HAP-1 (cell line): ENCODE results near the gene NBAS.

ENCODE experiments used
- DNase-seq, 2 experiments: peaks; one replicate each; pipeline ENCODE4 v3.0.0-alpha.2; 2016 to 2020; ENCODE audit warnings: low spot score in 2 of 2
- H3K27me3 ChIP-seq: fragments of 250-450 bp; sonication (Bioruptor Pico); 2 replicates; pipeline ENCODE4 v1.5.1; 2020; ENCODE audit warnings: low read depth, mild to moderate bottlenecking, moderate library complexity
- H3K36me3 ChIP-seq: fragments of 250-450 bp; sonication (Bioruptor Pico); replicated peaks from 2 replicates; pipeline ENCODE4 v1.5.1; 2020; ENCODE audit warnings: mild to moderate bottlenecking
- H3K4me1 ChIP-seq: fragments of 250-450 bp; sonication (Bioruptor Pico); 2 replicates; pipeline ENCODE4 v1.5.1; 2020; ENCODE audit warnings: mild to moderate bottlenecking
- H3K4me3 ChIP-seq: fragments of 250-450 bp; sonication (Bioruptor Pico); 2 replicates; pipeline ENCODE4 v1.5.1; 2020; ENCODE audit warnings: mild to moderate bottlenecking, moderate library complexity
- H3K9me3 ChIP-seq: fragments of 250-450 bp; sonication (Bioruptor Pico); 2 replicates; pipeline ENCODE4 v1.5.1; 2020; ENCODE audit warnings: mild to moderate bottlenecking, moderate library complexity
- in situ Hi-C: fragments of 300-500 bp; cut with MboI; formaldehyde crosslinking; loops from 3 replicates; pipeline ENCODE4 v1.14.3; 2020; ENCODE audit warnings: low sequenced_read_pairs, inconsistent platforms, mixed read lengths

NBAS gene

GRCh38 chr2:15281681-15282080, 279.5 kb downstream of the NBAS start:
- DNase-seq: no peak
- H3K4me1 ChIP-seq: no peaks in the 10 kb centered on the region
- no peaks in the 10 kb centered on the region; the same call in 1 of the 2 replicates for H3K36me3 ChIP-seq
- H3K9me3 ChIP-seq: no peaks in the 10 kb centered on the region
- H3K4me3 ChIP-seq: no peak overlapping the region
- no peaks in the 10 kb centered on the region for H3K27me3 ChIP-seq
- in situ Hi-C loops: no loop called here

- Histone ChIP-seq H3K4me1 (no peaks in the 10 kb centered on the region), H3K9me3 (no peaks in the 10 kb centered on the region), H3K27me3 (no peaks in the 10 kb centered on the region), H3K4me3 (no peak overlapping the region), H3K36me3 (no peaks in the 10 kb centered on the region)
- no peak for DNase-seq
- in situ Hi-C loops: no loop called here
These were observed 281.8 kb downstream of the NBAS start for GRCh38 chr2:15279201-15279876.

GRCh38 chr2:15278296-15278695, 282.8 kb downstream of the NBAS start:
- no peak for DNase-seq
- H3K9me3 ChIP-seq: no peaks in the 10 kb centered on the region
- no peaks in the 10 kb centered on the region for H3K4me1 ChIP-seq
- no peaks in the 10 kb centered on the region for H3K27me3 ChIP-seq
- H3K4me3 ChIP-seq: no peak overlapping the region
- no peaks in the 10 kb centered on the region for H3K36me3 ChIP-seq
- in situ Hi-C loops: no loop called here

GRCh38 chr2:15275346-15275745, 285.8 kb downstream of the NBAS start:
- Histone ChIP-seq H3K36me3 (no peaks in the 10 kb centered on the region), H3K4me1 (no peaks in the 10 kb centered on the region), H3K4me3 (no peak overlapping the region), H3K27me3 (no peaks in the 10 kb centered on the region), H3K9me3 (no peaks in the 10 kb centered on the region)
- no peak for DNase-seq
- in situ Hi-C loops: no loop called here

GRCh38 chr2:15273452-15273851, 287.7 kb downstream of the NBAS start:
- no peaks in the 10 kb centered on the region for H3K4me1 ChIP-seq
- no peaks in the 10 kb centered on the region for H3K36me3 ChIP-seq
- DNase-seq: no peak
- no peak overlapping the region for H3K4me3 ChIP-seq
- no peaks in the 10 kb centered on the region for H3K9me3 ChIP-seq
- no peaks in the 10 kb centered on the region for H3K27me3 ChIP-seq
- in situ Hi-C loops: no loop called here

GRCh38 chr2:15272942-15273341, 288.2 kb downstream of the NBAS start:
- in situ Hi-C loops: no loop called here
- H3K36me3 ChIP-seq: no peaks in the 10 kb centered on the region
- no peaks in the 10 kb centered on the region for H3K9me3 ChIP-seq
- H3K27me3 ChIP-seq: no peaks in the 10 kb centered on the region
- DNase-seq: no peak
- H3K4me1 ChIP-seq: no peaks in the 10 kb centered on the region
- H3K4me3 ChIP-seq: no peak overlapping the region

GRCh38 chr2:15271941-15272542, 289.1 kb downstream of the NBAS start:
- in situ Hi-C loops: no loop called here
- Histone ChIP-seq H3K4me3 (no peak overlapping the region), H3K4me1 (no peaks in the 10 kb centered on the region), H3K36me3 (no peaks in the 10 kb centered on the region), H3K9me3 (no peaks in the 10 kb centered on the region), H3K27me3 (no peaks in the 10 kb centered on the region)
- no peak for DNase-seq

- no peak for DNase-seq
- H3K9me3 ChIP-seq: no peaks in the 10 kb centered on the region
- in situ Hi-C loops: no loop called here
- H3K4me1 ChIP-seq: no peaks in the 10 kb centered on the region
- no peaks in the 10 kb centered on the region for H3K36me3 ChIP-seq
- no peak overlapping the region for H3K4me3 ChIP-seq
- no peaks in the 10 kb centered on the region for H3K27me3 ChIP-seq
These were observed 289.9 kb downstream of the NBAS start for GRCh38 chr2:15271276-15271675.

GRCh38 chr2:15269043-15269442, 292.1 kb downstream of the NBAS start:
- Histone ChIP-seq H3K4me1 (no peaks in the 10 kb centered on the region), H3K9me3 (no peaks in the 10 kb centered on the region), H3K4me3 (no peak overlapping the region), H3K27me3 (no peaks in the 10 kb centered on the region), H3K36me3 (no peaks in the 10 kb centered on the region)
- in situ Hi-C loops: no loop called here
- no peak for DNase-seq

- in situ Hi-C loops: no loop called here
- Histone ChIP-seq H3K27me3 (no peaks in the 10 kb centered on the region), H3K4me3 (no peak overlapping the region), H3K4me1 (no peaks in the 10 kb centered on the region), H3K9me3 (no peaks in the 10 kb centered on the region), H3K36me3 (no peaks in the 10 kb centered on the region)
- no peak for DNase-seq
These were observed 295.2 kb downstream of the NBAS start for GRCh38 chr2:15265889-15266288.

GRCh38 chr2:15263976-15264685, 297.0 kb downstream of the NBAS start:
- Histone ChIP-seq H3K9me3 (no peaks in the 10 kb centered on the region), H3K36me3 (no peaks in the 10 kb centered on the region), H3K27me3 (no peaks in the 10 kb centered on the region), H3K4me1 (0 out of 2 replicates have a peak, but pooled peaks cover 1% of the 10 kb centered on the region), H3K4me3 (no peak overlapping the region)
- in situ Hi-C loops: no loop called here
- DNase-seq: no peak

GRCh38 chr2:15262792-15263191, 298.3 kb downstream of the NBAS start:
- H3K4me3 ChIP-seq: no peak overlapping the region
- H3K9me3 ChIP-seq: no peaks in the 10 kb centered on the region
- H3K36me3 ChIP-seq: no peaks in the 10 kb centered on the region
- no peaks in the 10 kb centered on the region for H3K27me3 ChIP-seq
- no peak for DNase-seq
- 0 out of 2 replicates have a peak, but pooled peaks cover 4% of the 10 kb centered on the region for H3K4me1 ChIP-seq
- in situ Hi-C loops: no loop called here

- H3K9me3 ChIP-seq: no peaks in the 10 kb centered on the region
- no peaks in the 10 kb centered on the region for H3K36me3 ChIP-seq
- H3K4me3 ChIP-seq: no peak overlapping the region
- in situ Hi-C loops: no loop called here
- DNase-seq: no peak
- no peaks in the 10 kb centered on the region for H3K27me3 ChIP-seq
- H3K4me1 ChIP-seq: 0 out of 2 replicates have a peak, but pooled peaks cover 4% of the 10 kb centered on the region
These were observed 300.3 kb downstream of the NBAS start for GRCh38 chr2:15260835-15261234.

- Histone ChIP-seq H3K27me3 (no peaks in the 10 kb centered on the region), H3K9me3 (no peaks in the 10 kb centered on the region), H3K36me3 (no peaks in the 10 kb centered on the region), H3K4me3 (no peak overlapping the region), H3K4me1 (0 out of 2 replicates have a peak, but pooled peaks cover 4% of the 10 kb centered on the region)
- in situ Hi-C loops: no loop called here
- no peak for DNase-seq
These were observed 300.9 kb downstream of the NBAS start for GRCh38 chr2:15260196-15260595.
